ENCODE results near the gene ATXN2L.
A peak's percentile ranks its signal among the peaks of the same experiment; 100 is the strongest.
"Not testable (repeated sequence)": the region's sequence is repeated elsewhere in the genome, so short reads cannot be mapped to it uniquely, and the experiment has no call there.

The ATXN2L gene

DNA sequence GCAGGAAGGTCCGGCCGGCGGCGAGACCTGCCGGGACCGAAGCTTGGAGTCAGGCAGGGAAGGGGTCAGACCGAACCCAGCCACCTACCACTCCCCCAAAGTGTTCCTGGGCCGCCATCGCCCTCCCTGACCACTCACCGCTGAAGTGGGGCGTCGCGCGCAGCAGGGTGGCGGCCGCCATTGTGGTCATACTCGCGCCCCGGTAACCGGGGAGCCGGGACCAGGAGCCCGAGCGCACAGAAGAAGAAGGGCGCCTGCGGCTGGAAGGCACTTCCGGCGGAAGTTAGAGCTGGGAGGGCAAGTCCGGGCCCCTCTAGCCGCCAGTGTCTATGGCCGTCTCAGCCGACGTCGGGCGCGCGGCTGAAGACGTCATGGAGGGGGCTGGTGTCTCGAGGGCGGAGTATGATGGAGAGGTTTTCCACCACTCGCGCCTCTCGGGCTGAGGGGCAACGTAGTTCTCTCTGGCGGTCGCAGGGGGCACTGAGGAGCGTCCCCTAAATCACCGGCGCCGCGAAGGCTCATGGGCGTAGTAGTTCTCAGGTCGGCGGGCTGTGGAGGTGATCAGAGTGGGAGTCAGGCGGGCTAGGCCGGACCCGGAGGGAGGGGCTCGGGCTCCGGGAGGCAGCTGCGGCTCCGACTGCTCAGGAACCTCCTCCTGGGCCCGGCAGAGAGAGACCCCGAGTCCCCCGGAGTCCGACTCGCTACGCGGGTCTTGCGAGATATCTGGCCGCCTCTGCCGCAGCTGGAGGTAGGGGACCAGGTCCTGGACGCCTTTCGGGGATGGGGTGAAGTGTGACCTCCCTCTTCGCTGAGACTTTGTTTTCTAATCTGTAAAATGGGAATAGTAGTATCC, 23.5 kb downstream of the ATXN2L start, which contains the start of gene TUFM:
TUFM (minus strand) TSS at position 269 of the 853 bp plus-strand sequence; CDS start at position 190, 79 bp downstream.
- H3K27ac Mint-ChIP-seq, result peak within 1 kb of the TSS; percentile 98 to 99
- peak within 1 kb of the TSS; percentile 95 to 98 for H3K4me3 Mint-ChIP-seq
- peaks cover 51% of the 10 kb centered on the region for H3K4me1 Mint-ChIP-seq
- ATAC-seq (peak; percentile 97), DNase-seq (peak; percentile 98 to 99)
- no peaks in the 10 kb centered on the region for H3K27me3 Mint-ChIP-seq
- H3K9me3 Mint-ChIP-seq, result no peaks in the 10 kb centered on the region

DNA sequence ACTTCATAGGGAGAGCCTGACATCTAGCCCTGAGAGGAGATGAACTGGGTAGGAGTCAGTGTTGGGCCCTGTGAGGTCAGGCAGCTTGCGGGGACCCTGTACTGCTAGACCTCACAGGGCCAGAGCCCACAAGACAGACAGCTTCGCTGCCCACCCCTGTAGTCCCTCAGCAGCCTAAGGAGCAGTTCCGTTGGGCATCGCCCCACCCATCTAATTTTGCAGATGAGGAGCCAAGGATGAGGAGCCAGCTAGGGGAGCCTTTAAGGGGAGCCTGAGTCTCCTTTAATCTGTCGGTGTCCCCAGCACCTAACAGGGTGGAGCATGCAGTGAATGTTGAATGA, 24.1 kb downstream of the ATXN2L start:
- H3K9me3 Mint-ChIP-seq, result no peaks in the 10 kb centered on the region
- H3K27me3 Mint-ChIP-seq, result no peaks in the 10 kb centered on the region
- peak; percentile 6 for ATAC-seq
- H3K4me3 Mint-ChIP-seq, result peak overlapping the region; percentile 95 to 98
- H3K27ac Mint-ChIP-seq, result peak overlapping the region; percentile 98 to 99
- no peak for DNase-seq
- peaks cover 51% of the 10 kb centered on the region for H3K4me1 Mint-ChIP-seq

- no peak overlapping the region for H3K4me3 Mint-ChIP-seq
- H3K27ac Mint-ChIP-seq, result no peak overlapping the region
- H3K27me3 Mint-ChIP-seq, result no peaks in the 10 kb centered on the region
- H3K4me1 Mint-ChIP-seq, result peaks cover 18% of the 10 kb centered on the region
- no peak for DNase-seq
- no peak for ATAC-seq
- no peaks in the 10 kb centered on the region for H3K9me3 Mint-ChIP-seq
Observed at GRCh38 chr16:28858421-28858820, 35.6 kb downstream of the ATXN2L start.

DNA sequence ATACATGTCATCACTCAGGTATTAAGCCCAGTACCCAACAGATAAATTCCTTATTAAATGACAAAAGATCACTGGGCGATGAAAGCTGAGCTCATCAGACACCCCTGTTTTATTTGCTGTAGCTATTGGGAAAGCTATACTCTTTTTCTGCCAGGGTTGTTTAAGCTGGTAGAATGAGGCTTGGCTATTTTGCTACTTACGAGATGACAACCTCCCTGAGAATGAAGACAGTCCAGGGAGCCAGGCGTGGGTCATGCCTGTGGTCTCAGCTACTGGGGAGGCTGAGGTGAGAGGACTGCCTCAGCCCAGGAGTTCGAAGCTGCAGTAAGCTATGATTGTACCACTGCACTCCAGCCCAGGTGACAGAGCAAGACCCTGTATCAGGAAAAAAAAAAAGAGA, 36.5 kb downstream of the ATXN2L start:
- Mint-ChIP-seq H3K27ac (peak overlapping the region in 1 of 2 donors; percentile 86), H3K4me1 (peaks cover 25% of the 10 kb centered on the region), H3K9me3 (no peaks in the 10 kb centered on the region), H3K27me3 (no peaks in the 10 kb centered on the region), H3K4me3 (no peak overlapping the region)
- DNase-seq (no peak), ATAC-seq (no peak)

GRCh38 chr16:28863929-28864793, 41.4 kb downstream of the ATXN2L start:
- DNase-seq, result no peak
- H3K9me3 Mint-ChIP-seq, result no peaks in the 10 kb centered on the region
- ATAC-seq, result peak; percentile 2
- H3K27ac Mint-ChIP-seq, result peak overlapping the region; percentile 97 to 99
- H3K27me3 Mint-ChIP-seq, result no peaks in the 10 kb centered on the region
- H3K4me3 Mint-ChIP-seq, result peak overlapping the region; percentile 91 to 92
- H3K4me1 Mint-ChIP-seq, result peaks cover 52% of the 10 kb centered on the region

DNA sequence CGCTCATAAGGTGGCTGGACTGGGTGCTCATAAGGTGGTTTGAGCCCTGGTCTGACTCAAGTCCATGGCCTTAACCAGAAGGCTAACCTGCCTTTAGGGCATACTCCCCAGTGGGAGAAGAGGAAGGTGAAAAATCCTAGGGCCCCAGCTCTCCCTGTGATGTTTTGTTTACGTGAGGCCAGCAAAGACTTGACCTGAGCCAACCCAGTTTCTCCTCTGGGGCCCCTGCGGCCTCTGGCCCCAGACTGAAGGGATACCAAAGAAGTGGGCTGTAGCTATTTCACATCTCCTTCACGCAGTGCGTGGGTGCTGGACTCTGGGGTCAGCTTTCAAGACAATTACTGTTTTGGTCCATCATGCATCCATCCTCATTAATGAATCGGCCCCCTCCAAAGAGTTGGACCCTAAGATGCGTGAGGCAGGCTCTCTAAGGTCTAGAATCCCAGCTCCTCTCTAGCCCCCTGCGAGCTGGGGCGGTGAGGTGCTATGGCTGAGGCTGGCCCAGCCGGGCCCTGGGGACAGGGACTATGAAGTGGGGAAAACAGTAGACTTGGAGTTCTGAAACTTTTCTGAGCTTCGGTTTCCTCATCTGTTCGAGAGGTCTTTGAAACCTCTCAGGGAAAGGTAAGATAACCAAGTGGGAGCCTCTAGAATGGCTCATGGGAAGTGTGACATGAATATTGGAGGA, 42.3 kb downstream of the ATXN2L start:
- peak overlapping the region; percentile 91 to 92 for H3K4me3 Mint-ChIP-seq

DNA sequence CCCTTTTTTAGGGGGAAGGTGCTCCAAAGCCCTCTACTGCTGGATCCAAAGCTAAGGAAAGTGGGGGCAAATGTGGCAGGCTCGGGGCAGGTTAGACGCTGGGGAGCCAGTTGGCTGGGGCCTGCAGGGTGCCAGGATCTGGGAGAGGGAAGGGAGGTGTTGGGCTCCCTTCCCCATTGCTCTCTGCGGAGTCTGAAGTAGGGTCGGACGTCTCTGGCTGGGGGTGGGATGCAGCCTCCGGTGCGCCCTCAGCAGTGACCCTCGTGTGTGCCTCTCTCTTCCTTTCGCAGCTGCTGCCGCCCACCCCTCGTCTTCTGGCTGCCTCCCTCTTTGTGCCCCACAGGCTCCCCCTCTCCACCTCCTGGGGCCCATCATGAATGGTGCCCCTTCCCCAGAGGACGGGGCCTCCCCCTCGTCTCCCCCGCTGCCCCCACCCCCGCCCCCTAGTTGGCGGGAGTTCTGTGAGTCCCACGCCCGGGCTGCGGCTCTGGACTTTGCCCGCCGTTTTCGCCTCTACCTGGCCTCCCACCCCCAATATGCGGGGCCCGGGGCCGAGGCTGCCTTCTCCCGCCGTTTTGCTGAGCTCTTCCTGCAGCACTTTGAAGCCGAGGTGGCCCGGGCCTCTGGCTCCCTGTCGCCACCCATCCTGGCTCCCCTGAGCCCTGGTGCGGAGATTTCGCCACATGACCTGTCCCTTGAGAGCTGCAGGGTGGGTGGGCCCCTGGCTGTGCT, 43.1 kb downstream of the ATXN2L start:
- no peaks in the 10 kb centered on the region for H3K27me3 Mint-ChIP-seq
- no peak overlapping the region for H3K27ac Mint-ChIP-seq
- ATAC-seq (no peak), DNase-seq (no peak)
- peaks cover 52% of the 10 kb centered on the region for H3K4me1 Mint-ChIP-seq
- peak overlapping the region in 1 of 2 donors; percentile 25 for H3K4me3 Mint-ChIP-seq
- no peaks in the 10 kb centered on the region for H3K9me3 Mint-ChIP-seq

More for the DNA sequence above, 42.3 kb downstream of the ATXN2L start:
- DNase-seq (no peak), ATAC-seq (no peak)
- no peaks in the 10 kb centered on the region for H3K9me3 Mint-ChIP-seq
- H3K27ac Mint-ChIP-seq, result peak overlapping the region in 1 of 2 donors; percentile 42
- peaks cover 52% of the 10 kb centered on the region for H3K4me1 Mint-ChIP-seq
- H3K27me3 Mint-ChIP-seq, result no peaks in the 10 kb centered on the region

- no peak overlapping the region for H3K4me3 Mint-ChIP-seq
- no peak overlapping the region for H3K27ac Mint-ChIP-seq
- H3K27me3 Mint-ChIP-seq, result no peaks in the 10 kb centered on the region
- no peaks in the 10 kb centered on the region for H3K9me3 Mint-ChIP-seq
- DNase-seq (no peak), ATAC-seq (no peak)
- peaks cover 52% of the 10 kb centered on the region for H3K4me1 Mint-ChIP-seq
Observed at GRCh38 chr16:28866454-28866804, 43.6 kb downstream of the ATXN2L start.

DNA sequence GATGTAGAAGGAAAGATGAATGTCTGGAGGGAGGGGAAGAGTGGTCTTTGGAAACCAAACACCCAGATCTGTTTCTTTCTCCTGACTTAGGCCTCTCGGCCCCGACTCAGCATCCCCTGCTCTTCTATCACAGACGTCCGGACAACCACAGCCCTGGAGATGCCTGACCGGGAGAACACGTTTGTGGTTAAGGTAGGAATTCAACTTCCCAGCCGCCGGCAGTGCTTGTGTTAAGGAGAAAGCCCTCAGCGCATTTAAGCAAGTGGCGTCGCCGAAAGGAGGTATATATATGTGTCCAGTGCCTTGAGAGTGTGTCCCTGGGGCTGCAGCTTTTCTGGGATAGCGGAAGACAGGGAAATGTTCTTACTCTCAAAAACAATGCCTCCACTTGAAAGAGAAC, 44.4 kb downstream of the ATXN2L start:
- no peak overlapping the region for H3K27ac Mint-ChIP-seq

DNA sequence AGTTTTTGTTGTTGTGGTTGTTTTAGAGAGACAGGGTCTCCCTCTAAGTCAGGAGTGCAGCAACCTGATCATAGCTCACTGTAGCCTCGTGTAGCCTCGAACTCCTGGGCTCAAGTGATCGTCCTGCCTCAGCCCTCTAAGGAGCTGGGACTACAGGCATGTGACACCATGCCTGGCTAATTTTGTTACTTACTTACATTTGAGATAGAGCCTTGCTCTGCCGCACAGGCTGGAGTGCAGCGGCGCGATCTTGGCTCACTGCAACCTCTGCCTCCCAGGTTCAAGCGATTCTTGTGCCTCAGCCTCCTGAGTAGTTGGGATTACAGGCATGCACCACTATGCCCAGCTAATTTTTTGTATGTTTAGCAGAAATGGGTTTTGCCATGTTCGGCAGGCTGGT, 44.8 kb downstream of the ATXN2L start:
- DNase-seq, ATAC-seq, H3K4me3 Mint-ChIP-seq, H3K9me3 Mint-ChIP-seq, H3K27me3 Mint-ChIP-seq: not testable (repeated sequence)
- peak overlapping the region in 1 of 2 donors; percentile 6 for H3K27ac Mint-ChIP-seq
- peaks cover 41% of the 10 kb centered on the region for H3K4me1 Mint-ChIP-seq

More for the DNA sequence above, 44.4 kb downstream of the ATXN2L start:
- H3K4me3 Mint-ChIP-seq, result no peak overlapping the region
- DNase-seq (no peak), ATAC-seq (no peak)
- no peaks in the 10 kb centered on the region for H3K27me3 Mint-ChIP-seq
- H3K4me1 Mint-ChIP-seq, result peaks cover 45% of the 10 kb centered on the region
- no peaks in the 10 kb centered on the region for H3K9me3 Mint-ChIP-seq

DNA sequence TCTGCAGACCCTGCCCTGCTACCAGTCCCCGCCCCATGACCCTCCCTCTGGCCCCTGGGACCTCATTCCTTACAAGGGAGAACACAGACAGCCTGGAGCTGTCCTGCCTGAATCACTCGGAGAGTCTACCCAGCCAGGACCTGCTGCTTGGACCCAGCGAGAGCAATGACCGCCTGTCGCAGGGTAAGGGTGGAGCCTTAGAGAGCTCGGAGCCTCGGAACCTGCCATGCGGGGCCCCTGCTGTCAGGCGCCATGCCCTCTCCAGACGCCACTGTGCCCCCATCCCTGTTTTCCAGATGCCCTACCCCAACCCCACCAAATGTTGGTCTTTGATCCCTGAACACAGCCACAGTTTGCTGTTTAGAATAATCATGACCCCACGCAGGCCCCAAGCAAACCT, 46.4 kb downstream of the ATXN2L start:
- H3K27me3 Mint-ChIP-seq, result no peaks in the 10 kb centered on the region
- H3K4me1 Mint-ChIP-seq, result peaks cover 37% of the 10 kb centered on the region
- no peak overlapping the region for H3K4me3 Mint-ChIP-seq
- H3K9me3 Mint-ChIP-seq, result no peaks in the 10 kb centered on the region
- H3K27ac Mint-ChIP-seq, result no peak overlapping the region
- ATAC-seq (no peak), DNase-seq (no peak)

DNA sequence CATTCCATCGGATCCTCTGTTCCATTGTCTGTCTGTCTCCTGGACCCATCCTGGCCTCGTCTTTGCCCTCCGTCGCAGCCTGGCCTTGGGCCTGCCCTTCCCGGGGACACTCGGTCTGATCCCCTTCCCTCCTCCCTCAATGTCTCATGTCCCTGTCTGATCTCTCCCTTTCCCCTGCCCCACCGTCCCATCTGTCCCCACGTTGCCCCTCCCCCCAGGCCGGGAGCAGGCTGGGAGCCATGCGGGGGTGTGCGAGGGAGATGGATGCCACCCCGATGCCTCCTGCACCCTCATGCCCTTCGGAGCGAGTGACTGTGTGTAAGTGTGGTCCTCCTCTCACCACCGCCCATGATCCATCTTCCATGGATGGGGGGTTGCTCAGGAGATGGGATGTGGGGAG, 50.2 kb downstream of the ATXN2L start:
- Mint-ChIP-seq H3K27ac (no peak overlapping the region), H3K9me3 (no peaks in the 10 kb centered on the region), H3K4me1 (peaks cover 29% of the 10 kb centered on the region), H3K27me3 (no peaks in the 10 kb centered on the region), H3K4me3 (no peak overlapping the region)
- ATAC-seq (no peak), DNase-seq (no peak)

- DNase-seq (peak; percentile 69 to 70), ATAC-seq (peak; percentile 77)
- H3K9me3 Mint-ChIP-seq, result no peaks in the 10 kb centered on the region
- no peak overlapping the region for H3K4me3 Mint-ChIP-seq
- peaks cover 36% of the 10 kb centered on the region for H3K4me1 Mint-ChIP-seq
- H3K27ac Mint-ChIP-seq, result peak overlapping the region in 1 of 2 donors; percentile 54
- H3K27me3 Mint-ChIP-seq, result no peaks in the 10 kb centered on the region
Observed at GRCh38 chr16:28873543-28874201, 50.9 kb downstream of the ATXN2L start.

DNA sequence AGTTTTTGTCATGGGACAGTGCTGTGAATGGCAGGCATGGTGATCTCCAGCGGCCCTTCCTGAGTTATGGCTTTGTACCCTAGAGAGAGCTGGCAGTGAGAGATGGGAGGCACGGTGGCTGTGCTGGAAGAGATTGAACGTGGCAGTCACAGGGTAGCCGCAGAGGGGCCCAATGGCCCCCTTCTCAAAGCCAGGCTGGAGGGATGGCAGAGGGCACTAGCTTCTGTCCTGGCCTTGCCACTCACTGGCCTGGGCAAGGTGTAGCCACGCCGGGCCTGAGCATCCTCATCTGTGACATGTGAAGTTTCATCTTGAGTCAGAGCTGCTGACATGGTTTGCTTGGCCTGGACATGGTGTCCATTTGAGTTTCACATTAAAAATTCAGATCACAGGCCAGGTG, 51.6 kb downstream of the ATXN2L start:
- no peak overlapping the region for H3K27ac Mint-ChIP-seq
- no peaks in the 10 kb centered on the region for H3K9me3 Mint-ChIP-seq
- DNase-seq (no peak), ATAC-seq (no peak)
- no peak overlapping the region for H3K4me3 Mint-ChIP-seq
- no peaks in the 10 kb centered on the region for H3K27me3 Mint-ChIP-seq
- peaks cover 44% of the 10 kb centered on the region for H3K4me1 Mint-ChIP-seq
